Astrocyte (in vitro differentiated cells and primary cell): Measurements from ENCODE around the gene CIPC. TPM values are rescaled to one million over a fixed set of nuclear protein-coding genes. Genes with fewer than 3 reads are reported as not detected.

Source experiments
- DNase-seq: peaks from one replicate; pipeline ENCODE4 v3.0.0-alpha.2; 2010; ENCODE audit warnings: low read depth
- FAIRE-seq: peaks from 2 replicates; lab custom pipeline; 2011; peaks lifted over from hg19 to GRCh38; lab: Jason Lieb, UNC
- H2AFZ ChIP-seq: 2 replicates; pipeline ENCODE4 v1.6.0; 2012; ENCODE audit warnings: low read depth, low read length, inconsistent platforms
- H3K27ac ChIP-seq: 2 replicates; pipeline ENCODE4 v1.5.1; 2011; ENCODE audit warnings: low read depth, low read length, inconsistent platforms
- H3K27me3 ChIP-seq: 2 replicates; pipeline ENCODE4 v1.6.0; 2011; ENCODE audit warnings: low read length, inconsistent platforms; ENCODE audit not compliant: insufficient read depth
- H3K36me3 ChIP-seq: 2 replicates; pipeline ENCODE4 v1.5.1; 2011; ENCODE audit warnings: low read length, inconsistent platforms; ENCODE audit not compliant: insufficient read depth
- H3K4me1 ChIP-seq: 2 replicates; pipeline ENCODE4 v1.5.1; 2011; ENCODE audit warnings: low read length, inconsistent platforms; ENCODE audit not compliant: insufficient read depth
- H3K4me2 ChIP-seq: 2 replicates; pipeline ENCODE4 v1.6.0; 2012; ENCODE audit warnings: low read length, inconsistent platforms
- H3K4me3 ChIP-seq: 2 replicates; pipeline ENCODE4 v1.5.1; 2011; ENCODE audit warnings: low read depth, mild to moderate bottlenecking, low read length, inconsistent platforms; ENCODE audit not compliant: insufficient read depth
- H3K79me2 ChIP-seq: 2 replicates; pipeline ENCODE4 v1.6.0; 2012; ENCODE audit warnings: mild to moderate bottlenecking, low read length, inconsistent platforms; ENCODE audit not compliant: insufficient read depth
- H3K9ac ChIP-seq: 2 replicates; pipeline ENCODE4 v1.6.0; 2012; ENCODE audit warnings: mild to moderate bottlenecking, low read length, inconsistent platforms
- H3K9me3 ChIP-seq: 2 replicates; pipeline ENCODE4 v1.5.1; 2012; ENCODE audit warnings: low read depth, mild to moderate bottlenecking, low read length, inconsistent platforms; ENCODE audit not compliant: insufficient read depth
- H4K20me1 ChIP-seq: 2 replicates; pipeline ENCODE4 v1.6.0; 2012; ENCODE audit warnings: low read length, inconsistent platforms; ENCODE audit not compliant: insufficient read depth
- H3K27ac Mint-ChIP-seq: one replicate; pipeline ENCODE4 v1.8.0; 2021; ENCODE audit warnings: mild to moderate bottlenecking, mixed read lengths; ENCODE audit not compliant: unreplicated experiment
- H3K27me3 Mint-ChIP-seq: one replicate; pipeline ENCODE4 v1.8.0; 2021; ENCODE audit warnings: low read depth, mixed read lengths; ENCODE audit not compliant: unreplicated experiment
- H3K36me3 Mint-ChIP-seq: one replicate; pipeline ENCODE4 v1.8.0; 2021; ENCODE audit warnings: low read depth, mixed read lengths; ENCODE audit not compliant: unreplicated experiment
- H3K4me1 Mint-ChIP-seq: one replicate; pipeline ENCODE4 v1.8.0; 2021; ENCODE audit warnings: low read depth, mixed read lengths; ENCODE audit not compliant: unreplicated experiment
- H3K4me3 Mint-ChIP-seq: one replicate; pipeline ENCODE4 v1.8.0; 2021; ENCODE audit warnings: mild to moderate bottlenecking, moderate library complexity, mixed read lengths; ENCODE audit not compliant: unreplicated experiment
- H3K9me3 Mint-ChIP-seq: one replicate; pipeline ENCODE4 v1.8.0; 2021; ENCODE audit warnings: mild to moderate bottlenecking, mixed read lengths; ENCODE audit not compliant: unreplicated experiment
- CTCF ChIP-seq: IDR thresholded peaks from 2 replicates; pipeline ENCODE4 v1.5.1; 2011; ENCODE audit warnings: low read depth, mild to moderate bottlenecking, inconsistent platforms, low read length, moderate library complexity; ENCODE audit not compliant: insufficient read depth
- EZH2 ChIP-seq: IDR thresholded peaks from 2 replicates; pipeline ENCODE4 v1.6.1; 2012; ENCODE audit warnings: mild to moderate bottlenecking, low read length, inconsistent platforms; ENCODE audit not compliant: insufficient read depth
- total RNA-seq: library from RNA; stranded (reverse); gene quantifications from 2 replicates; pipeline ENCODE4 v1.2.1, GENCODE V29; 2021

The CIPC gene
- total RNA-seq, 1 donor from 2014 or later: 20.2 TPM

GRCh38 chr14:77067632-77068516, 30.2 kb upstream of the CIPC start:
- Histone ChIP-seq H3K4me3 (no peak overlapping the region), H3K9me3 (no peaks in the 10 kb centered on the region), H2AFZ (no peak overlapping the region), H3K4me2 (no peak overlapping the region), H3K9ac (no peak overlapping the region), H4K20me1 (no peaks in the 10 kb centered on the region), H3K27ac (no peak overlapping the region), H3K4me1 (no peaks in the 10 kb centered on the region), H3K79me2 (no peaks in the 10 kb centered on the region), H3K27me3 (no peaks in the 10 kb centered on the region), H3K36me3 (no peaks in the 10 kb centered on the region)
- DNase-seq: peak; percentile 22
- H3K36me3 Mint-ChIP-seq: no peaks in the 10 kb centered on the region
- peak overlapping the region; percentile 23 for H3K27ac Mint-ChIP-seq
- FAIRE-seq: no peak
- no peaks in the 10 kb centered on the region for H3K9me3 Mint-ChIP-seq
- peaks cover 6% of the 10 kb centered on the region for H3K4me1 Mint-ChIP-seq
- peaks cover 36% of the 10 kb centered on the region for H3K27me3 Mint-ChIP-seq
- peak overlapping the region; percentile 40 for H3K4me3 Mint-ChIP-seq
- TF ChIP-seq CTCF: peak; percentile 79
- TF ChIP-seq EZH2: no peak

DNA sequence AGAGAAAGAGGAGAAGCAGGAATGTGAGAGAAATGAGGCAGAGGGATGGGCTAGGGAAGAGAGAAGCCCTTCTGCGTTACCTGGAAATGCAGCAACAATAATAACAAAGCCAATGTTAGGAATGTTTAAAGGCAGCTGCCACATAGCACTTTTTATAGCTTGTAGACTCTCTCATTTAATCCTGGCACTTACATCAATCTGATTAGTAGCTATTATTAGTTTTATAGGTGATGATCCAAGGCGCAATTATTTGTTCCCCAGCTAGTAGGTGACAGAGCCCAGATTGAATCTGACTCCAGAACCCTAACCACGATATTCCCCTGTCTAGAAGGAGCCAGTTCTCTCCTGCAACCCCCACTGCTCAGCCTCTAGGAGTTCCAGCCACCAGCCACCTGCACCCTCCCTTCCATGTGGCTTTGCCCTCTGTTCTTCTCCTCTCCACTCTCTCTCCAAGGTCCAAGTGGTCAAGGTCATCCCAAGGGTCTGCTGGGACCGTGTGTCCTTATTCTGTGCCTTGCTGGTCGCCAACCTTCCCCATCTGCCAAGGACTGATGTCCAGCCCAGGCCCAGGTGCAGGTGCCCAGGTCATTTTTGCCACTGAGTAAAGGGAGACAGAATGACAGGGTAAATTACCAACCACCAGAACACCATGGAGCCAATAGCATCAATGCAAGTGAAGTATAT, 29.4 kb upstream of the CIPC start:
- H3K79me2 ChIP-seq: no peaks in the 10 kb centered on the region
- H2AFZ ChIP-seq: no peak overlapping the region
- Mint-ChIP-seq H3K27ac (peak overlapping the region; percentile 23), H3K36me3 (no peaks in the 10 kb centered on the region), H3K9me3 (no peaks in the 10 kb centered on the region), H3K27me3 (peaks cover 31% of the 10 kb centered on the region), H3K4me1 (peaks cover 6% of the 10 kb centered on the region), H3K4me3 (no peak overlapping the region)
- H3K4me1 ChIP-seq: no peaks in the 10 kb centered on the region
- no peaks in the 10 kb centered on the region for H4K20me1 ChIP-seq
- H3K4me3 ChIP-seq: no peak overlapping the region
- DNase-seq (no peak), FAIRE-seq (no peak)
- no peak overlapping the region for H3K9ac ChIP-seq
- H3K4me2 ChIP-seq: no peak overlapping the region
- TF ChIP-seq EZH2 (no peak), CTCF (no peak)
- H3K27me3 ChIP-seq: no peaks in the 10 kb centered on the region
- no peaks in the 10 kb centered on the region for H3K9me3 ChIP-seq
- H3K36me3 ChIP-seq: no peaks in the 10 kb centered on the region
- H3K27ac ChIP-seq: no peak overlapping the region
